OCI-LY7 (cell line): ENCODE measurements around the gene BLOC1S6. TPM values are rescaled to one million over a fixed set of nuclear protein-coding genes. Genes with fewer than 3 reads are reported as not detected.
A peak's percentile ranks its signal among the peaks of the same experiment; 100 is the strongest.

Source experiments
- BruUV-seq: library from RNA; stranded (reverse); fragments of 400-500 nt; replicated peaks from 2 replicates; lab custom pipeline; 2021; lab: Mats Ljungman, UMichigan
- CTCF ChIA-PET: fragments of 300-600 bp; sonication (Branson Sonifier 250); formaldehyde crosslinking; loops from one replicate; lab custom pipeline; 2022; ENCODE audit warnings: antibody characterized with exemption; ENCODE audit not compliant: unreplicated experiment; lab: Charles Lee
- POLR2A ChIA-PET: fragments of 300-600 bp; sonication (Branson Sonifier 250); formaldehyde crosslinking; loops from one replicate; lab custom pipeline; 2022; ENCODE audit warnings: antibody characterized with exemption; lab: Charles Lee
- DNase-seq: peaks from one replicate; pipeline ENCODE4 v3.0.0-alpha.2; 2015; ENCODE audit warnings: low spot score
- H2AFZ ChIP-seq: fragments of 200-600 bp; sonication (generic), shearing (Covaris generic); 2 replicates; pipeline ENCODE4 v1.6.1; 2014; ENCODE audit warnings: mild to moderate bottlenecking, antibody characterized with exemption, low read length, moderate library complexity
- H3K27ac ChIP-seq: fragments of 200-600 bp; sonication (generic); 2 replicates; pipeline ENCODE4 v1.5.1; 2014; ENCODE audit warnings: mixed run types, low read depth, mild to moderate bottlenecking, moderate library complexity, low read length, inconsistent platforms; ENCODE audit not compliant: poor library complexity, severe bottlenecking
- H3K36me3 ChIP-seq: fragments of 200-600 bp; sonication (generic); 2 replicates; pipeline ENCODE4 v1.6.1; 2014; ENCODE audit warnings: mild to moderate bottlenecking, antibody characterized with exemption, low read length, moderate library complexity, mixed read lengths; ENCODE audit not compliant: insufficient read depth
- H3K4me1 ChIP-seq: fragments of 200-600 bp; sonication (generic); 2 replicates; pipeline ENCODE4 v1.5.1; 2014; ENCODE audit warnings: mild to moderate bottlenecking, low read length; ENCODE audit not compliant: insufficient read depth, poor library complexity, severe bottlenecking
- H3K4me2 ChIP-seq: fragments of 200-600 bp; sonication (generic); 2 replicates; pipeline ENCODE4 v1.6.1; 2014; ENCODE audit warnings: mild to moderate bottlenecking, low read length
- H3K4me3 ChIP-seq: fragments of 200-600 bp; sonication (generic); 2 replicates; pipeline ENCODE4 v1.5.1; 2014; ENCODE audit warnings: mild to moderate bottlenecking, low read depth, low read length; ENCODE audit not compliant: poor library complexity, severe bottlenecking
- H3K79me2 ChIP-seq: fragments of 200-600 bp; sonication (generic); 2 replicates; pipeline ENCODE4 v1.6.1; 2016; ENCODE audit warnings: low read depth, mild to moderate bottlenecking, low read length, moderate library complexity, mixed read lengths; ENCODE audit not compliant: insufficient read depth
- H3K9me2 ChIP-seq: fragments of 200-600 bp; sonication (generic); 2 replicates; pipeline ENCODE4 v1.6.1; 2016; ENCODE audit warnings: mild to moderate bottlenecking, low read length, mixed read lengths; ENCODE audit not compliant: insufficient read depth
- H3K9me3 ChIP-seq: fragments of 200-600 bp; sonication (generic); 2 replicates; pipeline ENCODE4 v1.6.1; 2014; ENCODE audit warnings: mild to moderate bottlenecking, mixed run types, low read length, mixed read lengths
- H4K20me1 ChIP-seq: fragments of 200-600 bp; sonication (generic); 2 replicates; pipeline ENCODE4 v1.6.1; 2014; ENCODE audit warnings: mild to moderate bottlenecking, antibody characterized with exemption, low read length, moderate library complexity, mixed read lengths; ENCODE audit not compliant: insufficient read depth
- EZH2phosphoT487 ChIP-seq: fragments of 200-600 bp; sonication (generic); IDR thresholded peaks from 2 replicates; pipeline ENCODE4 v1.6.1; 2018; ENCODE audit warnings: low read depth, borderline replicate concordance, mild to moderate bottlenecking, mixed run types, antibody characterized with exemption, low read length, moderate library complexity, mixed read lengths
- intact Hi-C: fragments of 100-400 bp; cut with micrococcal nuclease; formaldehyde crosslinking; loops from one replicate; pipeline ENCODE4 v1.10.0; 2022; ENCODE audit not compliant: unreplicated experiment
- total RNA-seq, 2 experiments: library from RNA; depleted of rRNA in 1 of 2; stranded (reverse); fragments of >200 nt in 1 of 2; shearing (Covaris generic) in 1 of 2; gene quantifications; 2 replicates each; pipeline ENCODE4 v1.2.3, GENCODE V29; 2014 to 2022
- TF ChIP-seq, protein P1 (sequence below): fragments of 200-600 bp; sonication (generic); conservative IDR thresholded peaks from 2 replicates; pipeline ENCODE4 v1.5.1; 2014; ENCODE audit warnings: mild to moderate bottlenecking, antibody characterized with exemption, low read length, moderate library complexity, mixed read lengths

BLOC1S6 gene
- total RNA-seq, 2 experiments from 2014 or later, result 50.2 to 79.0 TPM

GRCh38 chr15:45550436-45550835 lies 36.7 kb upstream of the BLOC1S6 start:
- H3K4me2 ChIP-seq, result no peak overlapping the region
- BruUV-seq, result no TSS peak
- H4K20me1 ChIP-seq, result no peaks in the 10 kb centered on the region
- DNase-seq, result no peak
- POLR2A ChIA-PET, result interaction anchor here (1.5 kb wide), 1 partner anchor 35 kb away, joined by 4 read pairs; no protein-coding TSS in a partner anchor
- no peaks in the 10 kb centered on the region for H3K79me2 ChIP-seq
- H3K9me2 ChIP-seq, result no peaks in the 10 kb centered on the region
- CTCF ChIA-PET, result no interaction called here
- no peak for TF ChIP-seq EZH2phosphoT487
- TF ChIP-seq, protein P1, sequence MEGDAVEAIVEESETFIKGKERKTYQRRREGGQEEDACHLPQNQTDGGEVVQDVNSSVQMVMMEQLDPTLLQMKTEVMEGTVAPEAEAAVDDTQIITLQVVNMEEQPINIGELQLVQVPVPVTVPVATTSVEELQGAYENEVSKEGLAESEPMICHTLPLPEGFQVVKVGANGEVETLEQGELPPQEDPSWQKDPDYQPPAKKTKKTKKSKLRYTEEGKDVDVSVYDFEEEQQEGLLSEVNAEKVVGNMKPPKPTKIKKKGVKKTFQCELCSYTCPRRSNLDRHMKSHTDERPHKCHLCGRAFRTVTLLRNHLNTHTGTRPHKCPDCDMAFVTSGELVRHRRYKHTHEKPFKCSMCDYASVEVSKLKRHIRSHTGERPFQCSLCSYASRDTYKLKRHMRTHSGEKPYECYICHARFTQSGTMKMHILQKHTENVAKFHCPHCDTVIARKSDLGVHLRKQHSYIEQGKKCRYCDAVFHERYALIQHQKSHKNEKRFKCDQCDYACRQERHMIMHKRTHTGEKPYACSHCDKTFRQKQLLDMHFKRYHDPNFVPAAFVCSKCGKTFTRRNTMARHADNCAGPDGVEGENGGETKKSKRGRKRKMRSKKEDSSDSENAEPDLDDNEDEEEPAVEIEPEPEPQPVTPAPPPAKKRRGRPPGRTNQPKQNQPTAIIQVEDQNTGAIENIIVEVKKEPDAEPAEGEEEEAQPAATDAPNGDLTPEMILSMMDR, result no peak
- H3K4me1 ChIP-seq, result peaks cover 9% of the 10 kb centered on the region
- intact Hi-C loops, result no loop called here
- no peaks in the 10 kb centered on the region for H3K36me3 ChIP-seq
- no peak overlapping the region for H3K4me3 ChIP-seq
- no peaks in the 10 kb centered on the region for H3K9me3 ChIP-seq
- no peak overlapping the region for H2AFZ ChIP-seq
- H3K27ac ChIP-seq, result no peak overlapping the region

DNA sequence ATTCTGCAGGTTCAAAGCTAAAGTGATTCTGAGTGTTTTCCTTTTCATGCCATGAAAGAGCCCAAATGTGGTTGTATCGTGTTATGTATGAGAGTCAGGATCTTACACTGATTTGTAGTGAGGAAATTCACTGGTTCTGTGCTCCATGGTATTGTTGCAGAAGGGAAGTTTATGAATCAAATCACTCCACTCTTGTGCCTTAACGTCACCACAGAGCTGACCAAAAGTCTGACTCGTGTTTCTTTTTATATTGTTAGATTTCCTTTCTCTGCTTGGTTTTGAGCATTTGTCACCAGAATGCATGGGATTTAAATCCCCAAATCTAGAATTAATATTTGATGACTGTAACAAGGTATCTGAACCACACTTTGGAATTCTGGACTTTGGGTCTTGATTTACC lies 35.5 kb upstream of the BLOC1S6 start:
- intact Hi-C loops, result no loop called here
- DNase-seq, result no peak
- BruUV-seq, result no TSS peak
- Histone ChIP-seq H3K4me1 (no peaks in the 10 kb centered on the region), H3K79me2 (no peaks in the 10 kb centered on the region), H4K20me1 (no peaks in the 10 kb centered on the region), H3K9me3 (no peaks in the 10 kb centered on the region), H3K4me3 (no peak overlapping the region), H3K36me3 (no peaks in the 10 kb centered on the region), H3K9me2 (no peaks in the 10 kb centered on the region), H3K27ac (no peak overlapping the region), H3K4me2 (no peak overlapping the region), H2AFZ (no peak overlapping the region)
- ChIA-PET CTCF (no interaction called here), POLR2A (no interaction called here)
- TF ChIP-seq, protein P1, result no peak
- no peak for TF ChIP-seq EZH2phosphoT487

DNA sequence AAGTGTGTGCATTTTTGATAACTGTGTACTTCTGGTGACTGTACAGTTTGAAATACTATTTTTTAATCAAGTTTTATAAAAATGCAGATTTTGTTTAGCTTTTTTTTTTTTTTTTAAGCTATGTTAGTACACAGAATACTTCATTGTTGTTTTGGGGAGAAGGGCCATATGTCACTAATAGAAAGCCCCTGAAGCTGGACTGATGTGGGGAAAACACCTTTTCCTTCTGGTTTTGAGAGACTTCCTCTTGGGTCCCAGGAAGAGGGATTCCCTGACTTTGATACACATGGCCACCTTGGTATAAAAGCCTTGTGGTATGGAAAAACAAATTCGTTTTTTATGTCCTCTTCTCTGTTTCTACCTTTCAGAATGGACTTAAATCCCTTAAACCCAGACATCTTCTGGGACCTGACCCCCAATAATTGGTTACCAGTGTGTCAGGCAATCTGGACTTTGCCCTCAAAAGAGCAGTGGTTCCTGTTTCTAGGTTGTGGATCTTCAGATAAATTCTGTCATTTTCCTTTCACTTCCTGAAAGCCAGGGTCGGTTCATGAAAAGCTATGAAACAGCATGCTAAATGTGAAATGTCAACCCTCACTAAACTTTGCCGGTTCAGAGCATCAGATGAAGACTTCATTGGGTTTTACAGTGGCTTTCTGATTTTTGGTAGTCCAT lies 31.1 kb upstream of the BLOC1S6 start:
- Histone ChIP-seq H3K9me3 (no peaks in the 10 kb centered on the region), H3K4me3 (no peak overlapping the region), H3K4me1 (no peaks in the 10 kb centered on the region), H4K20me1 (no peaks in the 10 kb centered on the region), H3K79me2 (no peaks in the 10 kb centered on the region), H3K4me2 (peak overlapping the region; percentile 12; the same call in 1 of the 2 replicates), H3K9me2 (no peaks in the 10 kb centered on the region), H2AFZ (no peak overlapping the region), H3K27ac (no peak overlapping the region), H3K36me3 (no peaks in the 10 kb centered on the region)
- no peak for TF ChIP-seq EZH2phosphoT487
- TF ChIP-seq, protein P1, result no peak
- peak; percentile 9 for DNase-seq
- intact Hi-C loops, result no loop called here
- POLR2A ChIA-PET, result interaction anchor here (1.0 to 1.5 kb wide), 3 partner anchors 11 to 31 kb away, joined by 3 to 5 read pairs (median 3); no protein-coding TSS in a partner anchor
- no TSS peak for BruUV-seq
- CTCF ChIA-PET, result interaction anchor here (1.0 kb wide), 1 partner anchor 13 kb away, joined by 3 read pairs; no protein-coding TSS in a partner anchor
